Aorta (tissue), 5 donors: ENCODE results near the gene GREB1. TPM values are rescaled to one million over a fixed set of nuclear protein-coding genes. Genes with fewer than 3 reads are reported as not detected.

Experiments
- ATAC-seq: fragments of 200-7000 bp; cut with Tn5 transposase; one replicate; pipeline ENCODE4 v1.9.1; 2022; ENCODE audit warnings: moderate library complexity; ENCODE audit not compliant: low FRiP score
- DNase-seq, 2 donors: peaks; one replicate each; pipeline ENCODE4 v3.0.0-alpha.2; 2020
- H3K27ac ChIP-seq, 2 donors: one replicate each; pipeline ENCODE4 v1.5.1; 2013; ENCODE audit warnings: low read length in 2 of 2, mild to moderate bottlenecking in 2 of 2, moderate library complexity in 2 of 2, control low read depth in 1 of 2, inconsistent platforms in 1 of 2, low read depth in 1 of 2
- H3K27me3 ChIP-seq, 2 donors: one replicate each; pipeline ENCODE4 v1.6.1; 2013; ENCODE audit warnings: control low read depth in 1 of 2, low read length in 1 of 2, mild to moderate bottlenecking in 1 of 2, moderate library complexity in 1 of 2; ENCODE audit not compliant: insufficient read depth in 2 of 2, control insufficient read depth in 1 of 2
- H3K36me3 ChIP-seq, 2 donors: one replicate each; pipeline ENCODE4 v1.6.1; 2013; ENCODE audit warnings: control low read depth in 1 of 2, low read length in 1 of 2, mild to moderate bottlenecking in 1 of 2; ENCODE audit not compliant: insufficient read depth in 2 of 2, control insufficient read depth in 1 of 2
- H3K4me1 ChIP-seq, 2 donors: one replicate each; pipeline ENCODE4 v1.6.1; 2013; ENCODE audit warnings: low read length in 2 of 2, control low read depth in 1 of 2, mild to moderate bottlenecking in 1 of 2, moderate library complexity in 1 of 2; ENCODE audit not compliant: insufficient read depth in 2 of 2, control insufficient read depth in 1 of 2
- H3K4me3 ChIP-seq, 2 donors: one replicate each; pipeline ENCODE4 v1.5.1; 2013; ENCODE audit warnings: low read length in 2 of 2, control low read depth in 1 of 2, mild to moderate bottlenecking in 1 of 2
- H3K9me3 ChIP-seq: one replicate; pipeline ENCODE4 v1.6.1; 2013; ENCODE audit warnings: mild to moderate bottlenecking, low read length; ENCODE audit not compliant: control insufficient read depth
- WGBS, 2 donors: extraction: QIAGEN DNeasy Blood & Tissue Kit; methylation state at CpG; one replicate each; pipeline ENCODE4 v1.1.7; 2013; 5-methylcytosine and 5-hydroxymethylcytosine counted together
- intact Hi-C, 2 donors: fragments of 100-400 bp; cut with DNase I; formaldehyde crosslinking; loops; one replicate each; pipeline versions ENCODE4 v1.14.2 to v1.15.0; 2022
- polyA plus RNA-seq, 2 donors: library from polyadenylated mRNA; stranded (reverse); fragments of 200-250 nt; gene quantifications; one replicate each; pipeline ENCODE4 v1.2.3, GENCODE V29; 2013
- total RNA-seq, 2 donors: library from RNA; stranded (reverse); fragmentation: NEBNext Ultra II Directional; extraction: Animal tissue kit (Norgen Biotek cat#: 25700); gene quantifications; one replicate each; pipeline ENCODE4 v1.2.1, GENCODE V29; 2021
- donor health status: healthy with polysubstance abuse.
- donor health status: Bipolar disorder and iron deficiency.
- donor health status: DM: no; HTN: no; CAD: no.
- donor health status: DM: no; HTN: no; CAD: no.
- donor health status: DM: yes; HTN: yes; CAD: no.

GREB1 gene
- total and polyA plus RNA-seq, 4 donors: 0.13 to 8.6 (median 7.2) TPM; not detected in 1

- no peaks in the 10 kb centered on the region for H3K36me3 ChIP-seq
- no peaks in the 10 kb centered on the region for H3K27me3 ChIP-seq
- H3K9me3 ChIP-seq: no peaks in the 10 kb centered on the region
- ATAC-seq (no peak), DNase-seq (no peak)
- WGBS, 2 donors: 65 to 73% methylated on average over 10 of the region's 10 CpGs
- H3K4me1 ChIP-seq: no peaks in the 10 kb centered on the region
- H3K4me3 ChIP-seq: no peak overlapping the region
- H3K27ac ChIP-seq: no peak overlapping the region
- intact Hi-C loops: no loop called here
These were observed 1.3 kb upstream of the GREB1 start for GRCh38 chr2:11532416-11533055.

DNA sequence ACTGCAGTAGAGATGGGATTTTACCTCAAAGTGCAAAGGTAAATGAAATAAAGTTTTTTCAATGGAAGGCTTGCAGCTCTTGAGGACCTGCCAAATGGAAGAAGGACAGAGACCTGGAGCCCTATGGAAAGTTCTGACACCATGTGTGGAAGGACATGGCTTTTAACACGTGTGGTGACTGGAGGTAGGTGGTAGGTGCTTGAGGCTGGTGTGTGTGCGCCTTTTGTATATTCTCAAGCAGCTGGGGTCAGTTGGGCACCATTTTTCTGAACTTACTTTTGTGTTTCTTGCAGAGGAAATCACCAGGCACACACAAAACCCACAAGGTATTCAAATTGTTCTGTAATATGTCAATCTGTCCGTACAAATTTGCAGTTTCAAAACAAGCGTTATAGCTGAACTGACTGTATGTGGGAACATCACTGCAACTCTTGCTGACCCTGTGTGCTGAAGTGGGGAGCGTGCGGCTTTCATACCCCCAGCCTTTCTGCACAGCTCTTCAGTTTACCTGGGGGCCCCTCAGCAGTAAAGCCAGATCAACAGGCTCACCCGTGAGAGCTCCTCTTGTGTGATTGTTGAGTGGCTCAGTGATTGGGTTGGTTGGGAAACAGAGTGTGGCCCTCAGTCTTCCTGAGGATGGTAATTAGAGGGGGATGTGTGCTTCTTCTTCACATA is 363 bp downstream of the GREB1 start:
- Histone ChIP-seq H3K4me3 (no peak overlapping the region), H3K4me1 (no peaks in the 10 kb centered on the region), H3K9me3 (no peaks in the 10 kb centered on the region), H3K27ac (no peak overlapping the region), H3K36me3 (no peaks in the 10 kb centered on the region), H3K27me3 (no peaks in the 10 kb centered on the region)
- ATAC-seq (no peak), DNase-seq (no peak)
- intact Hi-C loops: no loop called here
- WGBS, 2 donors: 73 to 79% methylated on average over 7 of the region's 7 CpGs

DNA sequence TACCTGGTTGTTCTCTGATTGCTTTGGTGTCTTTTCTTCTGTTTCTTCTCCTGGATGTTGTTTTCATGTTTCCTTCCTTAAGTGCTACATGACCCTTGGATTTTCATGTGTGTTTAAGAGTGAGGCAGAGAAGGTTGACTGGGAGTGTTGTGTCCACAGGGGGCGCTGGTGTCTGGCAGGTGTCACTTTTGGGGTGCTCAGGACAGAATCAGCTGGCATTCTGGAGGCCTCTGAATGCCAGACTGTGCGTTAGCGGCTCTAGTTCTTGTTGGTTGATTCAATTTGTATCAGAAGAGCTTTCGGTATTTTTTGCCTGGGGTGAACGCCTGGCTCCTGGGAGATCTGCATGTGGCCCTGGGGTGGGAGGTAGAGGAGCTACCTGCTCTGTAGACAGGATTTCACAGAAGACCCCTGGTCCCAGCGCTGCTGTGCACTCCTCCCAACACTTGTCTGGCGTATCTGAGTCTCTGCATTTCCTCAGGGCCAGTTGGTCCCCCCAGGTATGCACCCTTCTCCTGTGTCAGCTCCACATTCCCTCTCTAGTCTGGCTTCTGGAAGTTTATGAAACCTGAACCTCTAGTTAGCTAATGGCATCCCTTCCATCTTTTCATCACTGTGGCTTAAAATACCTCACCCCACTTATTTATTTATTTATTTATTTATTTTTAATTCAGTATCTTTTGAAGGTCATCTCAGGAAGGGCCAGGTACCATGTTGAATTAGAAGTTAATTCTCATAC is 1.1 kb downstream of the GREB1 start:
- 75 to 77% methylated on average over 7 of the region's 7 CpGs for WGBS, 2 donors
- H3K27ac ChIP-seq: no peak overlapping the region

DNA sequence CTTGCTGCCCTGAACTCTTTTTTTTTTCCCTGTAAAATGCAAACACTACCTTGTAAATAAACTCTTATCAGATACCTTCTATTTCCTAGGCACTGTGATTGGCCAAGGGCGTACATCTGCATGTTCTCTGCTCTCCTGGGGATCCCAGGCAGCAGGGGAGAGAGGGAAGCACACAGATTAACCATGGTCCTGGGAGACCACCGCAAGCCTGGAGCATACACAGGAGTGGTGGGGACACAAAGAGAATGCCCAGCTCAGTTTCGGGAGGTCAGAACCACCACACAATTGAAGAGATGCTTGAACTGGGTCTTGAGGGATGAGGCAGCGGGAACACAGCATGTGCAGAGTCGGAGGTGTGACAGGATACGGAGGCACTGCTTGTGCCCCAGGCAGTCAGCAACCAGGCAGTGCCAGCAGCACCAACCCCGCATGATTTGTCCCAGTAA is 2.1 kb downstream of the GREB1 start:
- ATAC-seq (no peak), DNase-seq (no peak)
- no peaks in the 10 kb centered on the region for H3K9me3 ChIP-seq
- no peaks in the 10 kb centered on the region for H3K36me3 ChIP-seq
- H3K27me3 ChIP-seq: peaks cover 0 to 3% of the 10 kb centered on the region in 2 donors
- 76% methylated on average over 7 of the region's 7 CpGs for WGBS, 2 donors
- no peaks in the 10 kb centered on the region for H3K4me1 ChIP-seq
- no peak overlapping the region for H3K4me3 ChIP-seq
- no peak overlapping the region for H3K27ac ChIP-seq
- intact Hi-C loops: no loop called here

More for the DNA sequence above, 1.1 kb downstream of the GREB1 start:
- intact Hi-C loops: no loop called here
- DNase-seq (no peak), ATAC-seq (no peak)
- Histone ChIP-seq H3K27me3 (no peaks in the 10 kb centered on the region), H3K4me1 (no peaks in the 10 kb centered on the region), H3K9me3 (no peaks in the 10 kb centered on the region), H3K4me3 (no peak overlapping the region), H3K36me3 (no peaks in the 10 kb centered on the region)

DNA sequence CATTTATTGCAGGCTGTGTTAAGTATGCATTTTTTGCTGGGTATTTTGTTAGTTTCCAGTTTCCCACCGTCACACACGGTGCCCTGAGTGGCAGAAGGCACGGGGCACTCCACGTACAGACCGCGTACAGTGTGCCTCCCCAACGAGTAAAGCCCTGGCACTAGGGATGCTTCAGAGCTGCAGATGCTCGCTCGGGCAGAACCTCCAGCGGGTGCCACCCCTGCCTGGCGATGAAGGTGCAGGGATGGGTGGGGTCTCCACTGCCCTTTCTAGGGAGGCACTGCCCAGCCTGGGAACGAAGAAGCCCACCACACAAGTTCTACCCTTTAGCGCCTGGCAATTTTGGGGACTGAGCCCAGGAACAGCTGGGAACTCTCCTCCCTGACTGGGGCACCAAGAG is 4.1 kb downstream of the GREB1 start:
- WGBS, 2 donors: 78 to 83% methylated on average over 13 of the region's 13 CpGs
- H3K27ac ChIP-seq: no peak overlapping the region
- H3K4me3 ChIP-seq: no peak overlapping the region
- no peak for DNase-seq
- no peaks in the 10 kb centered on the region for H3K4me1 ChIP-seq
- H3K27me3 ChIP-seq: peaks cover 0 to 3% of the 10 kb centered on the region in 2 donors
- no peaks in the 10 kb centered on the region for H3K9me3 ChIP-seq
- intact Hi-C loops: no loop called here
- no peak for ATAC-seq
- no peaks in the 10 kb centered on the region for H3K36me3 ChIP-seq

GRCh38 chr2:11539317-11540147 is 5.7 kb downstream of the GREB1 start:
- no peak for DNase-seq
- H3K4me3 ChIP-seq: no peak overlapping the region
- WGBS, 2 donors: 46 to 47% methylated on average over 18 of the region's 18 CpGs
- H3K4me1 ChIP-seq: no peaks in the 10 kb centered on the region
- no peak overlapping the region for H3K27ac ChIP-seq
- no peak for ATAC-seq
- H3K27me3 ChIP-seq: peaks cover 0 to 3% of the 10 kb centered on the region in 2 donors
- H3K36me3 ChIP-seq: no peaks in the 10 kb centered on the region
- H3K9me3 ChIP-seq: no peaks in the 10 kb centered on the region
- intact Hi-C loops: no loop called here

DNA sequence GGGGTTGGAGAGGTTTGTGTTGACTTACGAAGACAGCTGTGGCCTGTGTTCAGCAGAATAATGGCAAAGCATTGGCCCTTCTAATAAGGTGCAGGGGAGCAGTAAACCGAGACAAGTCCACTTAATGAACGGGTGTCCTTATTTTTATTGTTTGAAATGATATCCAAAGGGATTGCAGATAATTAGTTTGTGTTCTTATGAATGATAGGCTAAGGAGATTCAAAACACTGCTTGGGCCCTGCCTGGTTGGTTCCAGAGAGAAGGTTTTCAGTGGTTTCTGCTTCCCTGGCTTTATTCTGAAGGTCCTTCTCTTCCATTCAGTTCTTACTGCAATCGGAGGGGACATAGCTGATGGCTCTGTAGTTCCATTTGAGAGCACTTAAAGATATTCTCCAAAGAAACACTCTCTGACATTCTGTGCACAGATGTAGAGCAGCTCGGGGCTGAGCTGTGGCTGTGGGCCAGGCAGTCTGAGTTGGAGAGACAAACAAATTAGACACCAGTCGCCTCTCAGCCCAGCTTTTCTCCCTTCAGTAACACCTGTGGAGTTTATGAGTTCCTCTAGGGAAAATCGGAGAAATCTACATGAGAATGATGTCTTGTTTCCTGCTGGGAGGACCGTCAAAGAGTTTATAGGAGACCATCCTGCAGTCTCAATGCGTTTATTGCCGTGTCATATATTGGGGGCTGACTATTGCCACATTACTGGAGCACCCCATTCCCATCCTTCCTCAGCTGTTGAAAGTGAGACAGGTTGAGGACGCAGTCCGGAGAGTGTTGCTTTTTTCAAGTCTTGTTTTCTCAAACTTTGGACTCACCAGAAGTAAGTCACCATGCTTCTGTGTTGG is 6.5 kb downstream of the GREB1 start:
- no peaks in the 10 kb centered on the region for H3K4me1 ChIP-seq
- ATAC-seq (no peak), DNase-seq (no peak)
- peaks cover 0 to 3% of the 10 kb centered on the region in 2 donors for H3K27me3 ChIP-seq
- no peak overlapping the region for H3K27ac ChIP-seq
- H3K36me3 ChIP-seq: no peaks in the 10 kb centered on the region
- no peak overlapping the region for H3K4me3 ChIP-seq
- intact Hi-C loops: no loop called here
- 47 to 51% methylated on average over 12 of the region's 12 CpGs for WGBS, 2 donors
- H3K9me3 ChIP-seq: no peaks in the 10 kb centered on the region
